H9 (cell line): ENCODE measurements around the gene ERN1. TPM values are rescaled to one million over a fixed set of nuclear protein-coding genes. Genes with fewer than 3 reads are reported as not detected.

ENCODE experiments used
- DNase-seq: peaks from one replicate; pipeline ENCODE4 v3.0.0-alpha.2; 2017
- H2AFZ ChIP-seq: one replicate; pipeline ENCODE4 v1.6.1; 2013; ENCODE audit warnings: mild to moderate bottlenecking, low read length, control low read depth, moderate library complexity
- H2AK5ac ChIP-seq: 2 replicates; pipeline ENCODE4 v1.6.1; 2013; ENCODE audit warnings: low read length, control low read depth, mixed read lengths; ENCODE audit not compliant: insufficient read length
- H2BK120ac ChIP-seq: one replicate; pipeline ENCODE4 v1.6.1; 2013; ENCODE audit warnings: low read depth, mild to moderate bottlenecking, low read length, control low read depth, inconsistent platforms; ENCODE audit not compliant: poor library complexity, severe bottlenecking
- H2BK12ac ChIP-seq: 2 replicates; pipeline ENCODE4 v1.6.1; 2013; ENCODE audit warnings: low read length, control low read depth, mixed read lengths, low read depth; ENCODE audit not compliant: insufficient read length
- H2BK15ac ChIP-seq: 2 replicates; pipeline ENCODE4 v1.6.1; 2013; ENCODE audit warnings: low read depth, low read length, control low read depth
- H2BK20ac ChIP-seq: one replicate; pipeline ENCODE4 v1.6.1; 2013; ENCODE audit warnings: low read depth, mild to moderate bottlenecking, low read length, control low read depth, inconsistent platforms; ENCODE audit not compliant: poor library complexity, severe bottlenecking
- H2BK5ac ChIP-seq: 2 replicates; pipeline ENCODE4 v1.6.1; 2013; ENCODE audit warnings: low read length, control low read depth, mixed read lengths; ENCODE audit not compliant: insufficient read length
- H3K14ac ChIP-seq: 2 replicates; pipeline ENCODE4 v1.6.1; 2013; ENCODE audit warnings: low read length, control low read depth; ENCODE audit not compliant: insufficient read depth
- H3K18ac ChIP-seq: 2 replicates; pipeline ENCODE4 v1.6.1; 2013; ENCODE audit warnings: low read depth, mild to moderate bottlenecking, mixed read lengths, low read length, control low read depth; ENCODE audit not compliant: insufficient read length
- H3K23ac ChIP-seq: 2 replicates; pipeline ENCODE4 v1.6.1; 2013; ENCODE audit warnings: low read length, control low read depth, mixed read lengths, low read depth; ENCODE audit not compliant: insufficient read length
- H3K23me2 ChIP-seq: 2 replicates; pipeline ENCODE4 v1.6.1; 2013; ENCODE audit warnings: low read depth, mild to moderate bottlenecking, mixed read lengths, low read length, control low read depth; ENCODE audit not compliant: insufficient read length, poor library complexity, severe bottlenecking
- H3K27ac ChIP-seq: 2 replicates; pipeline ENCODE4 v1.5.1; 2013; ENCODE audit warnings: low read length, control low read depth, mixed read lengths, low read depth; ENCODE audit not compliant: insufficient read length
- H3K27me3 ChIP-seq: 2 replicates; pipeline ENCODE4 v1.6.1; 2013; ENCODE audit warnings: low read length, control low read depth, inconsistent platforms; ENCODE audit not compliant: insufficient read depth
- H3K4ac ChIP-seq: 2 replicates; pipeline ENCODE4 v1.6.1; 2013; ENCODE audit warnings: low read depth, mild to moderate bottlenecking, control low read depth, inconsistent platforms, low read length, moderate library complexity
- H3K4me1 ChIP-seq: 2 replicates; pipeline ENCODE4 v1.6.1; 2013; ENCODE audit warnings: low read length, control low read depth, inconsistent platforms; ENCODE audit not compliant: insufficient read depth
- H3K4me2 ChIP-seq: 2 replicates; pipeline ENCODE4 v1.6.1; 2013; ENCODE audit warnings: low read length, control low read depth, mixed read lengths; ENCODE audit not compliant: insufficient read length, insufficient read depth
- H3K56ac ChIP-seq: 2 replicates; pipeline ENCODE4 v1.6.1; 2013; ENCODE audit warnings: low read depth, mild to moderate bottlenecking, mixed read lengths, low read length, control low read depth; ENCODE audit not compliant: insufficient read length
- H3K79me1 ChIP-seq: 2 replicates; pipeline ENCODE4 v1.6.1; 2013; ENCODE audit warnings: low read depth, mild to moderate bottlenecking, moderate library complexity, low read length, control low read depth, inconsistent platforms; ENCODE audit not compliant: insufficient read depth, poor library complexity, severe bottlenecking
- H3K79me2 ChIP-seq: 2 replicates; pipeline ENCODE4 v1.6.1; 2013; ENCODE audit warnings: low read length, control low read depth, inconsistent platforms; ENCODE audit not compliant: insufficient read depth
- H3K9ac ChIP-seq: 2 replicates; pipeline ENCODE4 v1.6.1; 2013; ENCODE audit warnings: low read length, control low read depth, mixed read lengths; ENCODE audit not compliant: insufficient read length; ENCODE audit errors: extremely low read depth
- H3K9me3 ChIP-seq: one replicate; pipeline ENCODE4 v1.6.1; 2013; ENCODE audit warnings: low read depth, low read length, inconsistent platforms; ENCODE audit not compliant: control insufficient read depth
- H3T11ph ChIP-seq: one replicate; pipeline ENCODE4 v1.6.1; 2013; ENCODE audit warnings: mild to moderate bottlenecking, low read length, control low read depth, inconsistent platforms
- H4K20me1 ChIP-seq: one replicate; pipeline ENCODE4 v1.6.1; 2013; ENCODE audit not compliant: control insufficient read depth, insufficient read length, insufficient read depth
- H4K5ac ChIP-seq: 2 replicates; pipeline ENCODE4 v1.6.1; 2013; ENCODE audit warnings: low read depth, mild to moderate bottlenecking, mixed read lengths, low read length, control low read depth; ENCODE audit not compliant: insufficient read length
- H4K8ac ChIP-seq: replicated peaks from 2 replicates; pipeline ENCODE4 v1.6.1; 2013; ENCODE audit warnings: low read length, control low read depth, mixed read lengths, low read depth; ENCODE audit not compliant: insufficient read length
- H4K91ac ChIP-seq: 2 replicates; pipeline ENCODE4 v1.6.1; 2013; ENCODE audit warnings: low read depth, mild to moderate bottlenecking, moderate library complexity, mixed read lengths, low read length, control low read depth; ENCODE audit not compliant: insufficient read length
- H3K27ac Mint-ChIP-seq, 3 experiments: 2 replicates in 2 of 3; 3 replicates in 1 of 3; pipeline ENCODE4 v1.8.0; 2020 to 2021; ENCODE audit warnings: mixed read lengths in 3 of 3, mild to moderate bottlenecking in 1 of 3, moderate library complexity in 1 of 3
- H3K27me3 Mint-ChIP-seq: 2 replicates; pipeline ENCODE4 v1.8.0; 2021; ENCODE audit warnings: low read depth, mild to moderate bottlenecking, moderate library complexity, mixed read lengths
- H3K36me3 Mint-ChIP-seq, 3 experiments: 2 replicates in 2 of 3; 3 replicates in 1 of 3; pipeline ENCODE4 v1.8.0; 2020 to 2021; ENCODE audit warnings: low read depth in 3 of 3, mixed read lengths in 3 of 3; ENCODE audit not compliant: insufficient read depth in 1 of 3
- H3K4me1 Mint-ChIP-seq, 2 experiments: 2 replicates each; pipeline ENCODE4 v1.8.0; 2020; ENCODE audit warnings: mixed read lengths in 2 of 2
- H3K4me3 Mint-ChIP-seq, 2 experiments: 2 replicates in 1 of 2; 3 replicates in 1 of 2; pipeline ENCODE4 v1.8.0; 2020 to 2021; ENCODE audit warnings: mild to moderate bottlenecking in 2 of 2, mixed read lengths in 2 of 2, moderate library complexity in 1 of 2
- H3K9me3 Mint-ChIP-seq, 2 experiments: 2 replicates in 1 of 2; 3 replicates in 1 of 2; pipeline ENCODE4 v1.8.0; 2020; ENCODE audit warnings: mild to moderate bottlenecking in 2 of 2, mixed read lengths in 2 of 2, moderate library complexity in 1 of 2
- WGBS: extraction: QIAGEN DNeasy Blood & Tissue Kit; methylation state at CpG from one replicate; pipeline ENCODE4 v1.1.7; 2013; ENCODE audit warnings: missing lambda C conversion rate, low lambda C conversion rate, mixed read lengths; ENCODE audit not compliant: insufficient read length; ENCODE audit errors: extremely low coverage; 5-methylcytosine and 5-hydroxymethylcytosine counted together
- total RNA-seq: library from RNA; stranded (reverse); gene quantifications from 2 replicates; pipeline ENCODE4 v1.2.1, GENCODE V29; 2021
- TF ChIP-seq, protein P1 (sequence below): fragments of 200-600 bp; sonication (generic); conservative IDR thresholded peaks from 3 replicates; pipeline ENCODE4 v1.8.0; 2021; ENCODE audit warnings: antibody characterized with exemption, mild to moderate bottlenecking

Gene ERN1
- total RNA-seq, 1 experiment from 2014 or later, result 5.0 TPM

- Histone ChIP-seq H3K79me1 (no peaks in the 10 kb centered on the region), H3K27ac (no peak overlapping the region), H2BK15ac (no peak overlapping the region), H2BK120ac (no peak overlapping the region), H3K27me3 (no peaks in the 10 kb centered on the region), H3K56ac (no peak overlapping the region), H3K23me2 (no peaks in the 10 kb centered on the region), H2AFZ (no peak overlapping the region), H3K18ac (no peak overlapping the region), H4K8ac (no peak overlapping the region), H3K23ac (no peak overlapping the region), H2BK20ac (no peak overlapping the region), H3K14ac (no peak overlapping the region), H3K4me1 (no peaks in the 10 kb centered on the region), H2AK5ac (no peak overlapping the region), H3T11ph (no peak overlapping the region), H3K4me2 (no peak overlapping the region), H3K4ac (no peak overlapping the region), H4K5ac (no peak overlapping the region), H3K9me3 (no peaks in the 10 kb centered on the region), H4K20me1 (no peaks in the 10 kb centered on the region), H3K9ac (no peak overlapping the region), H3K79me2 (no peaks in the 10 kb centered on the region), H2BK5ac (no peak overlapping the region), H2BK12ac (no peak overlapping the region), H4K91ac (no peak overlapping the region)
- H3K36me3 Mint-ChIP-seq, result no peaks in the 10 kb centered on the region
- H3K27me3 Mint-ChIP-seq, result no peaks in the 10 kb centered on the region
- H3K27ac Mint-ChIP-seq, result no peak overlapping the region
- TF ChIP-seq, protein P1, sequence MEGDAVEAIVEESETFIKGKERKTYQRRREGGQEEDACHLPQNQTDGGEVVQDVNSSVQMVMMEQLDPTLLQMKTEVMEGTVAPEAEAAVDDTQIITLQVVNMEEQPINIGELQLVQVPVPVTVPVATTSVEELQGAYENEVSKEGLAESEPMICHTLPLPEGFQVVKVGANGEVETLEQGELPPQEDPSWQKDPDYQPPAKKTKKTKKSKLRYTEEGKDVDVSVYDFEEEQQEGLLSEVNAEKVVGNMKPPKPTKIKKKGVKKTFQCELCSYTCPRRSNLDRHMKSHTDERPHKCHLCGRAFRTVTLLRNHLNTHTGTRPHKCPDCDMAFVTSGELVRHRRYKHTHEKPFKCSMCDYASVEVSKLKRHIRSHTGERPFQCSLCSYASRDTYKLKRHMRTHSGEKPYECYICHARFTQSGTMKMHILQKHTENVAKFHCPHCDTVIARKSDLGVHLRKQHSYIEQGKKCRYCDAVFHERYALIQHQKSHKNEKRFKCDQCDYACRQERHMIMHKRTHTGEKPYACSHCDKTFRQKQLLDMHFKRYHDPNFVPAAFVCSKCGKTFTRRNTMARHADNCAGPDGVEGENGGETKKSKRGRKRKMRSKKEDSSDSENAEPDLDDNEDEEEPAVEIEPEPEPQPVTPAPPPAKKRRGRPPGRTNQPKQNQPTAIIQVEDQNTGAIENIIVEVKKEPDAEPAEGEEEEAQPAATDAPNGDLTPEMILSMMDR, result no peak
- no peak overlapping the region for H3K4me3 Mint-ChIP-seq
- no peak for DNase-seq
- no peaks in the 10 kb centered on the region; a peak in 1 of 4 replicates for H3K4me1 Mint-ChIP-seq
- H3K9me3 Mint-ChIP-seq, result no peaks in the 10 kb centered on the region
- no CpG with 5 or more reads among the region's 5 CpGs for WGBS
These were observed 26.3 kb downstream of the ERN1 start for GRCh38 chr17:64103391-64104364.
